ENCODE measurements around the gene EMP2.

DNA sequence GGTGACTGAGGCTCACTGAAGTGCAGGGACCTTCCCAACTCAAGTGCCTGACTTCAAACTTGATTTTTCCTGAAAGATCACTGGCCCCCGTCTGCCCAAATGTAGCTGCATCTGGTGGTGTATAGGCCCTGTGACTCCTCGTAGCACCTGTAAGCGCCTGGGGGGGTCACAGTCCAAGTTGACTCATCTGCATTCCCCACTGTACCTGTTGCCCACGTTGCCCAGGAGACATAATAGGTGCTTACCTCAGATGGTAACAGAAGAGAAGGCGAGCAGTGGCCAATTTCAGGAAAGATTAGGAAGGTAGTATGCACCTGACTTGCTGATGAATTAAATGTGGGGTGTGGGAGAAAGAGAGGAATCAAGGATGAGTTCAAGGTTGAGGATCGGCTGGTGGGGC lies 44.1 kb upstream of the EMP2 start:
- TF ChIP-seq, protein P1, sequence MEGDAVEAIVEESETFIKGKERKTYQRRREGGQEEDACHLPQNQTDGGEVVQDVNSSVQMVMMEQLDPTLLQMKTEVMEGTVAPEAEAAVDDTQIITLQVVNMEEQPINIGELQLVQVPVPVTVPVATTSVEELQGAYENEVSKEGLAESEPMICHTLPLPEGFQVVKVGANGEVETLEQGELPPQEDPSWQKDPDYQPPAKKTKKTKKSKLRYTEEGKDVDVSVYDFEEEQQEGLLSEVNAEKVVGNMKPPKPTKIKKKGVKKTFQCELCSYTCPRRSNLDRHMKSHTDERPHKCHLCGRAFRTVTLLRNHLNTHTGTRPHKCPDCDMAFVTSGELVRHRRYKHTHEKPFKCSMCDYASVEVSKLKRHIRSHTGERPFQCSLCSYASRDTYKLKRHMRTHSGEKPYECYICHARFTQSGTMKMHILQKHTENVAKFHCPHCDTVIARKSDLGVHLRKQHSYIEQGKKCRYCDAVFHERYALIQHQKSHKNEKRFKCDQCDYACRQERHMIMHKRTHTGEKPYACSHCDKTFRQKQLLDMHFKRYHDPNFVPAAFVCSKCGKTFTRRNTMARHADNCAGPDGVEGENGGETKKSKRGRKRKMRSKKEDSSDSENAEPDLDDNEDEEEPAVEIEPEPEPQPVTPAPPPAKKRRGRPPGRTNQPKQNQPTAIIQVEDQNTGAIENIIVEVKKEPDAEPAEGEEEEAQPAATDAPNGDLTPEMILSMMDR (IDR thresholded peaks at IDR 0.05 in 4 of 5, conservative IDR thresholded peaks at IDR 0.05 in 1 of 5) = no peak
- no peak for TF ChIP-seq POLR2A (IDR thresholded peaks at IDR 0.05)
